Forelimb muscle (tissue), 1 donor: ENCODE measurements around the gene UTP14C. TPM values are rescaled to one million over a fixed set of nuclear protein-coding genes. Genes with fewer than 3 reads are reported as not detected.
"Not testable (repeated sequence)": the region's sequence is repeated elsewhere in the genome, so short reads cannot be mapped to it uniquely, and the experiment has no call there.

Experiments
- DNase-seq: peaks from one replicate; pipeline ENCODE4 v3.0.0-alpha.2; 2013; ENCODE audit warnings: low read depth
- polyA plus RNA-seq: library from polyadenylated mRNA; unstranded; fragments of 120-200 nt; gene quantifications from one replicate; pipeline ENCODE4 v1.2.1, GENCODE V29; 2013; ENCODE audit not compliant: insufficient read length

UTP14C gene
- polyA plus RNA-seq, 1 donor: 21.2 TPM

DNA sequence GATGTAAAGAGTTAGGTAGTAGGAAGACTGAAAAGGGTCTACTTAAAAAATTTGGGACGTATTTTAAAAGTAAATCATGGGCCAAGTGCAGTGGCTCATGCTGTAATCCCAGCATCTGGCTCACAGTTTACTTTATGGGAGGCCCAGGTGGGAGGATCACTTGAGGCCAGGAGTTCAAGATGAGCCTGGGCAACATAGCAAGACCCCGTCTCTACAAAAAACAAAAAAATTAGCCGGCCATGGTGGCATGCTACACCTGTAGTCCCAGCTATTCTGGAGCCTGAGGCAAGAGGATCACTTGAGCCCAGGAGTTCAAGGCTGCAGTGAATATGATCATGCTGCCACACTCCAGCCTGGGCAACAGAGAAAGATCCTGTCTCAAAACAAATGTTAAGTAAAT is 23.0 kb downstream of the UTP14C start:
- no peak for DNase-seq

- no peak for DNase-seq
These were observed 24.0 kb downstream of the UTP14C start for GRCh38 chr13:52048516-52048915.

- no peak for DNase-seq
These were observed 26.9 kb downstream of the UTP14C start for GRCh38 chr13:52051400-52051799.

DNA sequence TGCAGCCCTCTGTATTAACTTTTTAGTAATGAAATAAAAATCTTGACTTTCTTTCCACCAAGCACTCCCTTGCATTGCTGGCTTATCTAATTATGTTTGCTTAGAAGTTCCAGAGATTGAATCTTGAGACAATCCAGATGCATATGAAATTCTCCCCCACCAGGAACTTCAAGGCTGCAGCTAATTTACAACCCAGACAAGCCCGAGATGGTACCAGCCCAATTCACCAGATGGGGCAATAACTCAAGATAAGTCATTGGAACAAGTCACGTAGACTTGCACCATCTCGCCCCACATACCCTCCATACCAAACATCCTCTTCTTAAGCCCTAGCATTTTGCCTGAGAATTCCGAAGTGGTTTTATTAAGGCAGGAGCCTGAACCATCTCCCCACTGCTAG is 29.0 kb downstream of the UTP14C start:
- DNase-seq: no peak

- not testable (repeated sequence) for DNase-seq
These were observed 36.6 kb downstream of the UTP14C start for GRCh38 chr13:52061064-52061463.

- no peak for DNase-seq
These were observed 37.1 kb downstream of the UTP14C start for GRCh38 chr13:52061587-52061986.

DNA sequence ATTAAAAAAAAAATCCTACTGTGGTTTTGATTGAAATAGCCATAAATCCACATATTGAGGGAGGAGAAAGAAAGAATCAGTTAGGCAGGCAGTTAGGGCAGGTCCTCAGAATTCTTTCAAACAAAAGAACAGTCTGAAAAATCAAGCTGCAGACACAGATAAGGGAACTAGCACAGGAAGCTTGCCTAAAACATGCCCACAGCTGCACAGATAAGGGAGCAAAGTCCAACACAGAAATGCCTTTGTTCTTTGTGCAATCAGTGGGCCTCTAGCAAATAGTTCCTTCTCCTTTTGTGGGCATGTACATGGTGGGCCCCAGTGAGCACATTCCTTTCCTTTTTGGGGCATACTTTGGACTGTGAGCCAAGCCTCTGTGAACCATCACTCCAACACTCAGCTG is 42.7 kb downstream of the UTP14C start:
- no peak for DNase-seq

DNA sequence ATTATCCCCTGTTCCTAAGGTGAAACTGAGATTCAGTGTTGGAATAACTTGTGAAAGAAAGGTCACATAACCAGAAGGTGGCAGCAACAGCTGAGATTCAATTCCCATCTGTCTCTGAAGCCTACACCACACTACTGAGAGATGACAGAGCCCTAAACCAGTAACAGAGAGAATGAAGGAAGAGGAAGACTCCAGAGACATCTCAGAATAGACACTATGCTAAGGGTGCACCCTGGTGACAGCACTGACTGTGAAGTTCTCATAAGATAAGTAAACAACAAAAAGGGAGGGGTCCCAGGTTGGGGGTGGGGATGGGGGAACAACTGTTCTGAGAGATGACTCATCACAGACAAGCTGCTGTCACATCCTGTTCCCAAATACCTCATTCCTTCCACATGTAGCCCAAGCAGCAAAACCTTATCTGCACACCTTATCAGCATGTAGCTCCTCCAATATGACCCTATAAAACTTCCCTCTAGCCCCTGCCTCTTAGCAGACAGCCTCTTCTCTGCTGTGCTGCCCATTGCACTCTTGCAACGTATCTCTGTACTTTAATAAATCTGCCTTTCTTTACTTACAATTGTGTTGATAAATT is 46.5 kb downstream of the UTP14C start:
- no peak for DNase-seq

Other genes with a start within 250 kb of the UTP14C start
- gene DHRS12, start 220.5 kb upstream of the UTP14C start, polyA plus RNA-seq: 14.8 TPM
- 0.29 TPM for gene TMEM272, start 179.5 kb upstream of the UTP14C start, polyA plus RNA-seq
- gene CCDC70, start 162.7 kb upstream of the UTP14C start, polyA plus RNA-seq: not detected
- 4.6 TPM for gene ATP7B, start 13.2 kb upstream of the UTP14C start, polyA plus RNA-seq
- gene ALG11, start 12.3 kb upstream of the UTP14C start, polyA plus RNA-seq: 19.8 TPM
- 1.0 TPM for gene NEK5, start 104.4 kb downstream of the UTP14C start, polyA plus RNA-seq
- gene NEK3, start 134.9 kb downstream of the UTP14C start, polyA plus RNA-seq: 16.5 TPM